B cell (primary cell): Measurements from ENCODE around the gene NACC1. TPM values are rescaled to one million over a fixed set of nuclear protein-coding genes. Genes with fewer than 3 reads are reported as not detected.
A peak's percentile ranks its signal among the peaks of the same experiment; 100 is the strongest.

ENCODE experiments used
- ATAC-seq: fragments of 200-7000 bp; cut with Tn5 transposase; one replicate; pipeline ENCODE4 v1.10.0; 2021; ENCODE audit warnings: low read depth, mild to moderate bottlenecking, moderate number of reproducible peaks, moderate library complexity
- CTCF ChIA-PET: fragments of 350-600 bp; sonication (Branson Sonifier 250); formaldehyde crosslinking; loops from one replicate; lab custom pipeline; 2021; ENCODE audit warnings: antibody characterized with exemption, inconsistent platforms; lab: Charles Lee
- POLR2A ChIA-PET: fragments of 350-600 bp; sonication (Branson Sonifier 250); formaldehyde crosslinking; loops from one replicate; lab custom pipeline; 2021; ENCODE audit warnings: antibody characterized with exemption; lab: Charles Lee
- DNase-seq: peaks from one replicate; pipeline ENCODE4 v3.0.0; 2013
- H2AFZ ChIP-seq: 2 replicates; pipeline ENCODE4 v1.6.1; 2012; ENCODE audit warnings: mild to moderate bottlenecking, low read depth, low read length; ENCODE audit not compliant: insufficient read depth, poor library complexity, severe bottlenecking
- H3K27ac ChIP-seq, 2 donors: 1 replicate in 1 of 2; 2 replicates in 1 of 2; pipeline ENCODE4 v1.5.1; 2012 to 2013; ENCODE audit warnings: low read length in 2 of 2, mild to moderate bottlenecking in 2 of 2, moderate library complexity in 1 of 2
- H3K27me3 ChIP-seq, 4 experiments: fragments of 200-600 bp in 1 of 4; sonication (generic) in 1 of 4; replicated peaks in 1 of 4; 1 replicate in 2 of 4; 2 replicates in 2 of 4; pipeline versions ENCODE4 v1.6.1 to v1.7.0; 2013 to 2016; ENCODE audit warnings: low read length in 3 of 4, mild to moderate bottlenecking in 2 of 4, mixed read lengths in 1 of 4, moderate library complexity in 1 of 4; ENCODE audit not compliant: insufficient read depth in 4 of 4, control insufficient read depth in 3 of 4; ENCODE audit errors: control extremely low read depth in 1 of 4
- H3K36me3 ChIP-seq, 2 experiments: replicated peaks in 1 of 2; 1 replicate in 1 of 2; 2 replicates in 1 of 2; pipeline versions ENCODE4 v1.6.1 to v1.7.1; 2013; ENCODE audit warnings: low read length in 1 of 2; ENCODE audit not compliant: insufficient read depth in 2 of 2, control insufficient read depth in 1 of 2; ENCODE audit errors: control extremely low read depth in 1 of 2, extremely low read depth in 1 of 2
- H3K4me1 ChIP-seq, 2 donors: fragments of 200-600 bp in 1 of 2; sonication (generic) in 1 of 2; 1 replicate in 1 of 2; 2 replicates in 1 of 2; pipeline versions ENCODE4 v1.5.1 to v1.6.1; 2013 to 2017; ENCODE audit warnings: low read length in 2 of 2; ENCODE audit not compliant: control insufficient read depth in 2 of 2, insufficient read depth in 2 of 2
- H3K4me2 ChIP-seq: replicated peaks from 2 replicates; pipeline ENCODE3; 2012; ENCODE audit warnings: mild to moderate bottlenecking, low read depth, low read length; ENCODE audit not compliant: poor library complexity, severe bottlenecking
- H3K4me3 ChIP-seq, 5 experiments: fragments of 200-600 bp in 1 of 5; sonication (generic) in 1 of 5; 1 replicate in 3 of 5; 2 replicates in 2 of 5; pipeline versions ENCODE4 v1.5.1 to v1.7.0; 2011 to 2016; ENCODE audit warnings: low read length in 4 of 5, mild to moderate bottlenecking in 4 of 5, low read depth in 2 of 5, control low read depth in 1 of 5, moderate library complexity in 1 of 5; ENCODE audit not compliant: insufficient read depth in 1 of 5; ENCODE audit errors: control extremely low read depth in 1 of 5, extremely low read depth in 1 of 5
- H3K79me2 ChIP-seq: fragments of 200-600 bp; sonication (generic); one replicate; pipeline ENCODE4 v1.6.0; 2016; ENCODE audit warnings: low read length; ENCODE audit not compliant: control insufficient read depth, insufficient read depth
- H3K9ac ChIP-seq: fragments of 200-600 bp; sonication (generic); 2 replicates; pipeline ENCODE4 v1.6.1; 2017; ENCODE audit warnings: mild to moderate bottlenecking, low read length, moderate library complexity
- H3K9me3 ChIP-seq, 3 donors: one replicate each; pipeline versions ENCODE4 v1.6.1 to v1.7.1; 2013; ENCODE audit warnings: low read length in 2 of 3; ENCODE audit not compliant: control insufficient read depth in 2 of 3, insufficient read depth in 1 of 3; ENCODE audit errors: control extremely low read depth in 1 of 3
- H4K20me1 ChIP-seq: 2 replicates; pipeline ENCODE4 v1.6.0; 2012; ENCODE audit warnings: mild to moderate bottlenecking, low read length; ENCODE audit not compliant: insufficient read depth, control insufficient read depth, poor library complexity, severe bottlenecking
- H3K27ac Mint-ChIP-seq: one replicate; pipeline ENCODE4 v1.8.0; 2021; ENCODE audit warnings: mixed read lengths
- H3K27me3 Mint-ChIP-seq: one replicate; pipeline ENCODE4 v1.8.0; 2021; ENCODE audit warnings: mixed read lengths
- H3K4me1 Mint-ChIP-seq: one replicate; pipeline ENCODE4 v1.8.0; 2021; ENCODE audit warnings: mixed read lengths
- H3K4me3 Mint-ChIP-seq: one replicate; pipeline ENCODE4 v1.8.0; 2021; ENCODE audit warnings: mixed read lengths
- H3K9me3 Mint-ChIP-seq: one replicate; pipeline ENCODE4 v1.8.0; 2022; ENCODE audit warnings: mixed read lengths; ENCODE audit not compliant: insufficient read depth
- CTCF ChIP-seq: fragments of 200-600 bp; IDR thresholded peaks from one replicate; pipeline ENCODE4 v1.8.0; 2022; ENCODE audit warnings: antibody characterized with exemption, mild to moderate bottlenecking
- EZH2 ChIP-seq: IDR thresholded peaks from 2 replicates; pipeline ENCODE4 v1.6.1; 2012; ENCODE audit warnings: borderline replicate concordance, low read depth, mild to moderate bottlenecking, moderate library complexity, low read length; ENCODE audit not compliant: insufficient read depth, poor library complexity, severe bottlenecking
- WGBS: methylation state at CpG from one replicate; pipeline ENCODE4 v1.1.5; 2013; ENCODE audit warnings: missing lambda C conversion rate; ENCODE audit not compliant: insufficient coverage; 5-methylcytosine and 5-hydroxymethylcytosine counted together
- intact Hi-C: fragments of 100-400 bp; cut with micrococcal nuclease; formaldehyde crosslinking; loops from one replicate; pipeline ENCODE4 v1.10.0; 2022
- polyA plus RNA-seq: library from polyadenylated mRNA; depleted of rRNA; stranded (reverse); fragments of >200 nt; gene quantifications from 2 replicates; pipeline ENCODE4 v1.2.3, GENCODE V29; 2012
- total RNA-seq, 2 donors: library from RNA; stranded (reverse); fragments of 120-200 nt in 1 of 2; gene quantifications; 1 replicate in 1 of 2; 2 replicates in 1 of 2; pipeline versions ENCODE4 v1.2.3 to v1.2.4, GENCODE V29; 2013 to 2022

NACC1 gene
- total and polyA plus RNA-seq, 2 donors (not counting 1 experiment from before 2014, with no cell fraction given) = 25.9 to 27.5 TPM

DNA sequence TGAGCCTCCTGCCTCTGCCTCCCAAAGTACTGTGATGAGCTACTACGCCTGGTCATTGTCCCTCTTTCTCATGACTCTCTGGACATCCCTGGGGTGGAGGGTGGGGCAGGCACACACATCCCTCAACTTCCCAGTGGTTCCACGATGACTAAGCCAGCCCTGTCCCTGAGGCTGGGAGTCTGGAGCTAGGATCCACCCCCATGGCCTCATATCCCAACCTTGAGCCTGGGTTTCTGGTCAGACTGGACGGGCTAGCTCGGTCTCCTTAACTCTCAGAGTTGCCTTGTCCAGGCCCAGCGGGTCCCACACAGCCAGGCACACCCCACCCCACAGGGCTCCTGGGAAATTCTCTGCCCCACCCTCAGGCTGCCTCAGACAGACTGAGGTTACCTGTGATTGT is 51.7 kb downstream of the NACC1 start:
- Histone ChIP-seq H4K20me1 (no peaks in the 10 kb centered on the region), H3K9me3 (no peaks in the 10 kb centered on the region), H2AFZ (no peak overlapping the region), H3K27me3 (no peaks in the 10 kb centered on the region), H3K79me2 (peaks cover 43% of the 10 kb centered on the region), H3K4me1 (peaks cover 81 to 94% of the 10 kb centered on the region in 2 donors), H3K9ac (no peak overlapping the region), H3K27ac (peak overlapping the region; percentile 87 to 94), H3K4me3 (no peak overlapping the region), H3K36me3 (no peaks in the 10 kb centered on the region), H3K4me2 (peak overlapping the region; percentile 93)
- WGBS = 100% methylated on average over 2 of the region's 5 CpGs
- Mint-ChIP-seq H3K4me3 (peak overlapping the region; percentile 93), H3K27me3 (no peaks in the 10 kb centered on the region), H3K9me3 (no peaks in the 10 kb centered on the region), H3K4me1 (peaks cover 75% of the 10 kb centered on the region), H3K27ac (peak overlapping the region; percentile 100)
- DNase-seq (no peak), ATAC-seq (no peak)
- POLR2A ChIA-PET = interaction anchor here (0.8 to 6.0 kb wide), 5 partner anchors 8 to 25 kb away, joined by 5 to 116 read pairs (median 10); no protein-coding TSS in a partner anchor
- CTCF ChIA-PET = interaction anchor here (0.9 to 12.6 kb wide), 7 partner anchors 12 to 105 kb away, joined by 3 to 154 read pairs (median 13); no protein-coding TSS in a partner anchor
- no peak for TF ChIP-seq EZH2
- intact Hi-C loops = no loop called here

DNA sequence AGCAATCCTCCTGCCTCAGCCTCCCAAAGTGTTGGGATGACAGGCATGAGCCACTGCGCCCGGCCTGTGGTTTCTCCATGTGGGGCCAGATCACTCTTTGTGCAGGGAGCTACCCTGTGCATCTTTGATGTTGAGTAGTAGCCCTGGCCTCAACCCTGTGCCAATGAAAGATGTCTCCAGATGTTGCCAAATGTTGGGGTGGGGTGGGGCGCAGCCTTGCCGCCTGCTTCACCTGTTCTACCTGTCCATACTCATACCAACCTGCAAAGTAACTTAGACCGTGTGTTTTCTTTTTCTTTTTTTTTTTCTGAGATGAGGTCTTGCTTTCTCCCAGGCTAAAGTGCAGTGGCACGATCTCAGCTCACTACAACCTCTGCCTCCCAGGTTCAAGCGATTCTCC is 53.1 kb downstream of the NACC1 start:
- Histone ChIP-seq H3K9ac (no peak overlapping the region), H4K20me1 (no peaks in the 10 kb centered on the region), H3K79me2 (peaks cover 46% of the 10 kb centered on the region), H3K4me3 (no peak overlapping the region), H3K9me3 (no peaks in the 10 kb centered on the region), H3K27me3 (no peaks in the 10 kb centered on the region), H3K4me2 (peak overlapping the region; percentile 14), H3K27ac (peak overlapping the region; percentile 72 to 87), H3K36me3 (no peaks in the 10 kb centered on the region), H3K4me1 (peaks cover 71 to 87% of the 10 kb centered on the region in 2 donors), H2AFZ (no peak overlapping the region)
- no peak for TF ChIP-seq CTCF
- no peak for TF ChIP-seq EZH2
- peak overlapping the region; percentile 14 for H3K4me3 Mint-ChIP-seq
- intact Hi-C loops = no loop called here
- no peaks in the 10 kb centered on the region for H3K9me3 Mint-ChIP-seq
- ChIA-PET CTCF (interaction anchor here (1.0 to 12.6 kb wide), 4 partner anchors 15 to 31 kb away, joined by 3 to 154 read pairs (median 18); no protein-coding TSS in a partner anchor), POLR2A (interaction anchor here (1.0 to 6.0 kb wide), 5 partner anchors 9 to 39 kb away, joined by 3 to 116 read pairs (median 5); no protein-coding TSS in a partner anchor)
- ATAC-seq = no peak
- 100% methylated on average over 4 of the region's 7 CpGs for WGBS
- H3K4me1 Mint-ChIP-seq = peaks cover 64% of the 10 kb centered on the region
- H3K27me3 Mint-ChIP-seq = no peaks in the 10 kb centered on the region
- DNase-seq = no peak
- H3K27ac Mint-ChIP-seq = peak overlapping the region; percentile 79
